SH-SY5Y (cell line): Measurements from ENCODE around the gene CCDC97.

Source experiments
- GATA2 ChIP-seq: IDR thresholded peaks from 2 replicates; pipeline ENCODE4 v1.6.1; 2011; ENCODE audit warnings: mild to moderate bottlenecking, low read depth, low read length
- GATA3 ChIP-seq: IDR thresholded peaks from 2 replicates; pipeline ENCODE4 v1.6.1; 2011; ENCODE audit warnings: low read depth, mild to moderate bottlenecking, low read length, moderate library complexity

DNA sequence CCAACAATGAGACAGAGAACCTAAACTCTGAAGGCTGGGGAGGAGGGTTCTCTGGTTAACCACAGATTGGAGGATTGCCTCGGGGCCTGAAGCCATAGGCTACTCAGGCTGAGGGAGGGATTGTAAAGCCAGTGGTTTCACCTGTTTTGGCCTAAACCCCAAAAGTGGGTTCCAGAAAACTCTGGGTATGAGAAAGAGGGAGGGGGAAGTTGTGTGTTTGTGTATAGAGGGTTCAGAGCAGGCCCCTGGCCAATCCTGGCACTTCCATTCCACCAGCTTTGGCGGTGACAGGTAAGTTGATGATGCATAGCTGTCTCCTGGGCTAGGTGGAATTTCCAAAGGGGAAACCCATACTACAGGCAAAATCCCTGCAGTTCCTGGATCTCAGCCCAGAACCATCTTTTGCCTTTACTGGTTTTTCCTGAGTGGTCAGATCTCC is 13.5 kb upstream of the CCDC97 start:
- TF ChIP-seq GATA2 (no peak), GATA3 (no peak)
